ENCODE results near the gene DVL2. TPM values are rescaled to one million over a fixed set of nuclear protein-coding genes. Genes with fewer than 3 reads are reported as not detected.

The DVL2 gene
- total and polyA plus RNA-seq, 2 of the 13 experiments (the other 11 are each of a cell fraction or from before 2014, with no cell fraction given): 5.7 to 38.2 TPM

- TF ChIP-seq ZBTB40 (IDR thresholded peaks at IDR 0.05) (no peak), ZBTB40 (CRISPR knock-in tag; IDR thresholded peaks at IDR 0.05) (0 out of 2 replicates have a peak, but pooled peaks have one; percentile 56), ZNF275 (CRISPR knock-in tag; IDR thresholded peaks at IDR 0.05; ENCODE audit: borderline replicate concordance) (peak; percentile 25; the same call in 1 of the 2 replicates), PAF1 (CRISPR knock-in tag; IDR thresholded peaks at IDR 0.05) (peak; percentile 91), ZNF326 (CRISPR knock-in tag; IDR thresholded peaks at IDR 0.05; ENCODE audit: borderline replicate concordance) (no peak), GMEB2 (CRISPR knock-in tag; IDR thresholded peaks at IDR 0.05; ENCODE audit: low read depth) (peak; percentile 77), ZFP1 (CRISPR knock-in tag; IDR thresholded peaks at IDR 0.05) (peak; percentile 58; the same call in 1 of the 2 replicates), POGZ (CRISPR knock-in tag; IDR thresholded peaks at IDR 0.05) (peak; percentile 59; the same call in 1 of the 2 replicates), CC2D1A (CRISPR knock-in tag; IDR thresholded peaks at IDR 0.05) (no peak), AHDC1 (CRISPR knock-in tag; IDR thresholded peaks at IDR 0.05; ENCODE audit: borderline replicate concordance) (no peak), ZNF382 (CRISPR knock-in tag; IDR thresholded peaks at IDR 0.05; ENCODE audit: borderline replicate concordance) (no peak)
These were observed 8.6 kb upstream of the DVL2 start (continued) for GRCh38 chr17:7242717-7243452.

All from HepG2 (cell line).